Measurements from ENCODE around the gene BBS5.

BBS5 gene

DNA sequence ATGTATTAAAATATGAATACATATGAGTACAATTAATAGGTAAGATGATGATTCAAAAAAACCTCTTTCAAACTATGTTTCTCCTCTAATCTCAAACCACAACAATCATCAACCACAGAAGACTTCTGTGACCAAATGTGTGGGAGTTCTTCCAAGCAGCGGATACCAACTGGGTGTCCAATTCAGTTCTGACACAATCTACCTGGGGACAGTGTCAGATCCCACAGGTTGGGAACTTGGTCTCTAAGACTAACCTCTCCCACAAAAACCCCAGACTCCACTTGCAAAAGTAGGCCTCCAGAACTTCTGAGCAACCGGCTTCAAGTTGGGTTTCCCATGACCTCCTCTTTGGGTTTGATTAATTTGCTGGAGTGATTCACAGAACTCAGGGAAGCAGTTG is 67.5 kb downstream of the BBS5 start:
- DNase-seq (ENCODE audit: low spot score) = no peak

Measured in AG08395 (cell line).